GM18526 (cell line): Measurements from ENCODE around the gene WDR72.

Source experiments
- POLR2A ChIP-seq: IDR thresholded peaks from 3 replicates; pipeline ENCODE4 v1.6.1; 2011; ENCODE audit not compliant: insufficient read length; ENCODE audit errors: extremely low read depth

The WDR72 gene

DNA sequence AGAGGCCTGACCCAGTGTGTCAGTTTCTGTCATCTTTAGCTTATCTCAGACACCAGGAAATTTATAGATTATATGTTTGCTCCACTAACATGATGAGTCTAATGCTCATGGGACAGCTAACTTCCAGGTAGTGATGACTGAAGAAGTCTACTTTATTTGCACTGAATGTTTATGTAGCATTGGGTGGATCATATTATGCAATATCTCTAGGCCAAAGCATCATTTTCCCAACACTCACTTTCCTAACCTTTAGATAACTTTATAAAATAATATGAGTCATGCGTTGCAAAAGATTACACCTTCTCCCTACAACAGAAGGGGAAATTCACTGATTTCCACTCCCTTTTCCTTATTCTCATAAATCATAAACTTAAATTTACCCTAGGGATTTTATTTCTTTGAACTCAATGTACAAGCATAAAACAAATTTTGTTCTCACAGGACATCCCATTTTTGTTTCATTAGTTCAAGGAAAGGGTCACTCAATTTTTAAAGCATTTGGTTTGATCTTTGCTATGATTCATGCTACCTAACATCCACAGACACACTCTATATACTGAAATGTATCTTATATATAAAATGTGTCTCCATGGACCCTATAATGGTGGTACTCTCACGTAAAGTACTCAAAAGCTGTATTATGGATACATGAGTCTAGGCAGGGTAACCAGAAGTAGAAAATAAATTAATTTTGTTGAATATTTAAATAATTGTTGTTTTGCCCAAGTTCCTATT lies 225.2 kb downstream of the WDR72 start:
- no peak for TF ChIP-seq POLR2A

DNA sequence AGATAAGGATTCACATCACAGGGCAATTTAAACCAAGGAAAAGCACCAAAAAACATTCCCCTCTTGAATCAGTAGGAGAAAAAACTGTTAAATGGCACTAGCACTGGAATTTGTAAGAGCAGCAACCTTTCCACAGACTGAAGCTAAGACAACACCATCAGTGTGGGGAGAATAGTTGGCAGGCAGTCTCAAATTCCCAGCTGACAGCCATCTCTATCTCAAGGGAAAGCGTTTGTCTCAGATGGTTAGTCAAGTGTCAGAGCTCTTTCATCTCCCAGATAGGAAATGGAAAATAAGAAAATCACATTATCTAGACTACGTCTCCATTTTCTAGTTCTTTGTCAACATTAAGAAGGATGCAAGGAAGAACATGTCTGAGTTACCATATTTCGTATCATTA lies 228.7 kb downstream of the WDR72 start:
- TF ChIP-seq POLR2A, result no peak

GRCh38 chr15:53527996-53528395 lies 231.5 kb downstream of the WDR72 start:
- TF ChIP-seq POLR2A, result no peak

DNA sequence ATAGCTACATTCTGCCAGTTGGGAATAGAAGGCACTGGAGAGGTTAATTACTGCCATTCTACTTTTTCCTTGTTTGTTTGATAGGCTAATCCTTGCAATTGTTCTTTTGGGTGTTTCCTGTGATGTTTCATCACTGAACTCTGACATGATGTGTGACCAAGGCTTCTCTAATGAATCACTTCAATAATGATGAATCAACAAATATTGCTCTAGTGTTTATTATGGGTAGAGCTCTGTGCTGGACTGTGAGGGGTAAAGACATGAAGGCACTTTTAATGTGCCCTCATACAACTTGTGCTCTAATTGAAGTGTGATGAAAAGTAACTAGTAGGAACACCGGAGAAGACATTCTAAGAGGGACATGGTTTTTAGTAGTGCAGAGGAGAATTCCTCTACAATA lies 233.6 kb downstream of the WDR72 start:
- no peak for TF ChIP-seq POLR2A

DNA sequence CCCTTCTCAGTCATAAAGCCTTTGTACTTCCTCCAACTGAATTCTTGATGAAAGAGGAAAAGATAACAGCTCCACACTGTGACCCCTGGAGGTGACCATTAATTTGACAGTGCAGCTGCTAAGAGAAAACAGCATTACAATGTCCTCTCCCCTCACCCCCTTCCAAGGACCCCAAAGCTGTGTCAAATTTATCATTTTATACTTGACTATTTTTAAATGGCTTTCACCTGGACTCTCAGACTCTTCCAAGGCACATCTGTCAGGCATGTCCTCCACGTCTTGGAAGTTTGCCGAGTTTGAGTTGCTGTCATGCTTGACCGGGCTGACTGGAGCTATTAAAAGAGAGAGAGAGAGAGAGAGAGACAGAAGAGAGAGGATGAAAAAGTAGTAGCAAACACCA lies 236.5 kb downstream of the WDR72 start:
- TF ChIP-seq POLR2A, result no peak

GRCh38 chr15:53520996-53521395 lies 238.5 kb downstream of the WDR72 start:
- TF ChIP-seq POLR2A, result no peak

DNA sequence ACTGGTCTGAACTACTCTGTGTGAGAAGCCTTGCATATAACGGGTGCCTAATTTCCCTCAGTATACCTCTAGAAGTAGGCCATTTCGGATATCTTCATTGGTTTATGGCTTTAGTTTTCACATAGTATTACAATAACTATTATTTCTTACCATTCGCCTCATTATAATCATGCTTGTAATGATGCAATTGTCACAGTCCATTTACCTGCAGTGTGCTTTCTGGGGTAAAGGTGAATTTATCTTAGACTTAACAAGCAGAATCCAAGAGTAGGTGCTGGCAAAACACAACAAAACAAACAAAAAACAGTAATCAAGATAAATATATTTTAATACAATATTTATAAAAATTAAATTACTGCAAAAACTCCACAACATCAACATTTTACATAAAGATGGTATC lies 246.0 kb downstream of the WDR72 start:
- TF ChIP-seq POLR2A, result no peak

DNA sequence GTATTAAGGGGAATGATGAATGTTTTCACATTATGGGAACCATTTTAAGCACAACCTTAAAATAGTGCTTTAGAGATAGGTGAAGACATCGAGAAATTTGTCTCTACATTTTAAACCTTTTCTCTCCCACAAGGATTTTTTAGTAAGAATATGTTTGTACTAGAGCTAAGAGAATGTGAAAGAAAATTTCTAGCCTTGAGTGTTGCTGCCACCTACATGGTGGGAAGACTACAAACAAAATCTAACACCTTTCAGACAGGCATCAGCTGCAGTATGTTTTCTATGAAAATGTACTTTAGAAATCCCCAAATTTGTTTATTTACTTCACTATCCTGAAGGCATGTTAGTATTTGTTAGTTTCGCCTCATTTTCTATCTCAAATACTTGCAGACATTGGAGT lies 247.4 kb downstream of the WDR72 start:
- TF ChIP-seq POLR2A, result no peak

DNA sequence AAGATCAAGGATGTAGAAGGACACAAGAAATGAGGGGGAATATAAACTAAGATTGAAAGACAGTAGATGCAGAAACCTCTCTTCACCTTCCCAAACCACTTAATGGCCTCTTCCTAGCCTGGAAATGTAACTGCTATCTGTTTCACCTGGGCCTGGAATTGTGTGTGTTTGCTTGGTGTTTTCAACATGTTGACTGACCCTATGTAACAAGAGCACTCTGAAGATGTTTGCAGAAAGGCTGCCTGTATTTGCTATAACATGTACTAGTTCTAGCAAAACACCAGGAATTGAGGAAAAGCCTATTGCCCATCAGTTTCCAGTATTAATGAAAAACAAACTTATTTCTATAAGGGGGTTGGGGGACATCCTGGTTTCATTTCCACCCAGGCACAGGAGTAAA lies 248.3 kb downstream of the WDR72 start:
- no peak for TF ChIP-seq POLR2A

DNA sequence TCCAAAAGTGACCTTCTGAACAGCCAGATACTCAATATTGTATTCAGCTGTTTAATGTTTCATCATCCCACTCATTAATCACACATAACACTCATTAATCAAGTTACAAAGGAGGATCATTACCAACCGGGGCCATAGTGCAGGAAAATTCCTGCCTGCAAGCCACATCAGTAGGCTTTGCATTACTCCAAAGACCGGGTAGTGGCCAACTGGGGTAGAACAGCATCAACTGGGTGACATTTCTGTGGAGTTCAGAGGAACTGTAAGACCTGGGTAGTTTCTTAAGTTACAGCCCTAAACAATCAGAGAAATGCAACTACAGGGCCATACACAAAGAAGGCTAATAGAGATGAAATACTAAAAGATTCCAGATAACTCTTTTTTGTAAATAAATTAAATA lies 253.1 kb downstream of the WDR72 start:
- no peak for TF ChIP-seq POLR2A

- TF ChIP-seq POLR2A, result no peak
Observed at GRCh38 chr15:53498996-53499395, 260.5 kb downstream of the WDR72 start.

DNA sequence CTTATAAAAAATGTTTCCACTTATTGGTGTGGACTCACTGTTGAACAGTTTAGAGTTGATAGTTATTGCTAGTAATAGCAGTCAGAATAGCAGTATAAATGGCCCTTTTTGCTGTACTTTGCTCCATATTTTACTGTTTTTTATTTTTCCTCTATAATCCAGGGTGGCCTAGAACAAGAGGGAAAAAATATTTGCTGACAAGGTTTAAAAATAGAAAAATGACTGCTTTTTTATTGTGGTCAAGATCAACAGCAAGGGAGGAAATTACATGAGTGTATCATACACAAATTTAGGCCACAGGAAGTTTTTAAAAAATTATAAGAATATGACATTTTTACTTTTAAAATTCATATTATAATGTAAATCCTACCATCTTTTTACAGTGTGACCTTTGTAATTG lies 269.1 kb downstream of the WDR72 start:
- TF ChIP-seq POLR2A, result no peak

DNA sequence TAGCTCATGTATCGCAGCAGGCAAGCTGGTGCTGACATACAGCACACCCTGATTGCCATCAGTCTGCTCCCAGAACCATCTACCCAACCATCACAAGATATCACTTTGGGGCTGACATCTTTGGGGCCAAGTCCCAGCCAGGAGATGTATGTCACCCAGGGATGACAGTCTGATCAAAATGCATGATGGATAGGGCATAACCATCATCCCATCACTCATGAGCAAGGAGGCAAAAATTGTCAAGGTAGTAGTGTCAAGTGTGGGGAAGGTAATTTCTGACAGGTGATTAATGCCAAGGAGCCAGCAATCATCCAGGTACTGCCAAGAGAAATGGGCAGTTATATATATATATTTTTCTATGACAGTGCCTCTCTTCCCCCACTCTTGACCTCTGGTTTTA lies 277.4 kb downstream of the WDR72 start:
- no peak for TF ChIP-seq POLR2A

DNA sequence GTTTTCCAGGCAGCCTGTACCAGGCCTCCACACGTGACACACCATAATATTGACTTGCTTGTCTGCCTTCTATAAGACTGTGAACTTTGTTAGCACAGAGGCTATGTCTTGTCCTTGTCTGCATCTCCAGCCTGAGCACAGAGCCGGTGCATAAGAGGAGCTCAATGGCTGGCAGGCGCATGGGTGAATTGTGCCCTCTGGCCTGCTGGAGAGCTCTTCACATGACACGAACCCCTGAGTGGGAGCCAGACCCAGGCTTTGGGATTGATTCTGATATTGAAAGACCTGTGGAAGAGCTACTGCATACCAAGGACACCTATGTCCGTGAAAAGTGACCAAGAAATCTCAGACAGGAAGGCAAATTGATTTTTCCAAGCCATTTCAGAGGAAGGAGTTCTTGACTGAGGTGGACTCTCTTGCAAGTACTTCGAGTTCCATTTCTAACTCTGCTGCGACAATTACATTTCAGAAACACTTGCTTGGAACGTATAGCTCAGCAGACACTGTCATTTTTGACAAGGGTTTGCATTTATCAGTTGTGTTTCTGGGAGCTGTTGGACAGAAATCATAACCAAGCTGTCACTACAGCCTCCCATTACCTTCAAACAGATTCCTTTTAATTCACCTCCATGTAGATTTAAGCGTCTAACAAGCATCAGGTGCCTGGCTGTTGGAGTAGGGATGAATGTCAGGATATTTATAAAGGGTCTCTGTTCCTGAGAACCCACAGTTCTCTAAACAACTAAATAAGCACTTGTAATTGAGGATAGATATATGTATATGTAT lies 281.3 kb downstream of the WDR72 start:
- TF ChIP-seq POLR2A, result no peak

GRCh38 chr15:53473886-53474285 lies 285.6 kb downstream of the WDR72 start:
- no peak for TF ChIP-seq POLR2A

GRCh38 chr15:53473435-53473834 lies 286.0 kb downstream of the WDR72 start:
- no peak for TF ChIP-seq POLR2A

DNA sequence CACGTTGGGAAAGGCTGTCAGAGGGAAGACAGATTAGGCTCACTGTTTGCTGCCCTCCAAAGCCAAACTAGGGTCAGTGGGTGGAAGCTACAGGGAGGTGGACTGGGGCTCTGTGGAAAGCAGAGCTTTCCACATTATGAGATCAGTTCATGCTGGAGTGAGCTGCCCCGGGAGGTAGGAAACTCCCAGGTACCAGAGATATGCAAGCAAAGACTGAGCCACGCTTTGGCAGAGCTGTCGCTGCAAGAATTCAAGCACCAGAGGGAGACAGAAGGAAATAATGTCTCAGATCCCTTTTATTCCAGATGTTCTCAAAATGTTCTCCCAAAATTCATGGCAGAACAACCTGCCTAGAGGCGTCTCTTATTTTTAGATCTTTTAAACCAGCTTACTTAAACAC lies 286.6 kb downstream of the WDR72 start:
- TF ChIP-seq POLR2A, result no peak
